GM12872 (cell line): Measurements from ENCODE around the gene MB.

Experiments used
- TF ChIP-seq, protein P1 (sequence below): IDR thresholded peaks from 3 replicates; pipeline ENCODE4 v1.5.1; 2011; ENCODE audit warnings: low read depth, mild to moderate bottlenecking, low read length, moderate library complexity; ENCODE audit not compliant: insufficient read depth

Gene MB

GRCh38 chr22:35567351-35568141 is 49.6 kb downstream of the MB start:
- TF ChIP-seq, protein P1, sequence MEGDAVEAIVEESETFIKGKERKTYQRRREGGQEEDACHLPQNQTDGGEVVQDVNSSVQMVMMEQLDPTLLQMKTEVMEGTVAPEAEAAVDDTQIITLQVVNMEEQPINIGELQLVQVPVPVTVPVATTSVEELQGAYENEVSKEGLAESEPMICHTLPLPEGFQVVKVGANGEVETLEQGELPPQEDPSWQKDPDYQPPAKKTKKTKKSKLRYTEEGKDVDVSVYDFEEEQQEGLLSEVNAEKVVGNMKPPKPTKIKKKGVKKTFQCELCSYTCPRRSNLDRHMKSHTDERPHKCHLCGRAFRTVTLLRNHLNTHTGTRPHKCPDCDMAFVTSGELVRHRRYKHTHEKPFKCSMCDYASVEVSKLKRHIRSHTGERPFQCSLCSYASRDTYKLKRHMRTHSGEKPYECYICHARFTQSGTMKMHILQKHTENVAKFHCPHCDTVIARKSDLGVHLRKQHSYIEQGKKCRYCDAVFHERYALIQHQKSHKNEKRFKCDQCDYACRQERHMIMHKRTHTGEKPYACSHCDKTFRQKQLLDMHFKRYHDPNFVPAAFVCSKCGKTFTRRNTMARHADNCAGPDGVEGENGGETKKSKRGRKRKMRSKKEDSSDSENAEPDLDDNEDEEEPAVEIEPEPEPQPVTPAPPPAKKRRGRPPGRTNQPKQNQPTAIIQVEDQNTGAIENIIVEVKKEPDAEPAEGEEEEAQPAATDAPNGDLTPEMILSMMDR, result no peak

- TF ChIP-seq, protein P1, result no peak
Observed at GRCh38 chr22:35564975-35565867, 51.9 kb downstream of the MB start.

DNA sequence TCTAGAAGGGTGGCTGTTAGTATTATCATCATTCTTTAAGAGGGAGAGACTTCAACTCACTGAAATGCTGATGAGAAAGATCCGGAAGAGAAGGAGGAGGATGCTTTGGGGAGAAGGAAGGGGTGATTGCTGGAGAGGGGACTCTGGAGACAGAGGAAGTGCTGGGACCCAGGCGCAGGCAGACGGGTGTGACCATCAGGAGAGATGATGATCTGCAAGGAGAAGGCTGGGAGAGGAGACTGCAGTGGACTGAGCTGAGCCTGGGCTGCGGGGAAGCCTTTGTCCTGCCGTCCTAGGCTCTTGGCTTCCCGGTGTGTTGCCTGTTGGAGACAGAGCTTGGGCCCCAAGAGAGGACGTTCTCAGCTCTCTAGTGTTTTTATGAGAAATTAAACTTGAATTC is 53.9 kb downstream of the MB start:
- TF ChIP-seq, protein P1, result no peak

DNA sequence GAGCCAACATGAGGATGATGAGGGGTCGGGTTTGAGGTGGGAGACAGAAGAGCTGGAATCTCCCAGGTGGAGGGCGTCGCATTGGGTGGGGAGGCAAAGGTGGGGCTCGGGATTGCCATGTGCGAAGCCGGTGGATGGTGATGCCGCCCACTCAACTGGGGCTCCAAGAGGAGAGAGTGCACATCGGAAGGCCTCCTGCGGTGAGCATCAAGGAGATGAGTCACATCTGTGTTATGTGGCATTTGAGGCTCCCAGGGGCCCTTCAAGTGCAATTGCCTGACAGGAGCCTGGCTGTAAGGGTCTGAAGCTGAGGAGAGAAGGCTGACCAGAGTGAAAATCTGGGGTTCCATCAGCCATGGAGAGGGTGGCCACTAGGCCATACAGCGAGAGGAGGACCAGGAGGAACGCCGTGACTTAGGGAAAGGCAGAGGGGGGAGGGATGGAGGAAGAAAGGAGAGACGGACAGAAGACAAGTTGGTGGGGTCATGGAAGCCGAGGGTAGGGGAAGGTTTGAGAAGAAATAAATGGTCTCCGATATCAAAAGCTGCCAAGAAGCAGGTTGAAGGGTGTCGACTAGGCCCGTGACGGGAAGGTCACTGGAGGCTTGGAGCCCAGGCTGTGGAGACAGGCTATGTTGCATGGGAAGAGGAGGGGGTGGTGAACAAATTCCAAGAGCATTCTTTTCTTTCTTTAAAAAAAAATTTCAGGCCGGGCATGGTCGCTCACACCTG is 55.2 kb downstream of the MB start:
- TF ChIP-seq, protein P1, result no peak

DNA sequence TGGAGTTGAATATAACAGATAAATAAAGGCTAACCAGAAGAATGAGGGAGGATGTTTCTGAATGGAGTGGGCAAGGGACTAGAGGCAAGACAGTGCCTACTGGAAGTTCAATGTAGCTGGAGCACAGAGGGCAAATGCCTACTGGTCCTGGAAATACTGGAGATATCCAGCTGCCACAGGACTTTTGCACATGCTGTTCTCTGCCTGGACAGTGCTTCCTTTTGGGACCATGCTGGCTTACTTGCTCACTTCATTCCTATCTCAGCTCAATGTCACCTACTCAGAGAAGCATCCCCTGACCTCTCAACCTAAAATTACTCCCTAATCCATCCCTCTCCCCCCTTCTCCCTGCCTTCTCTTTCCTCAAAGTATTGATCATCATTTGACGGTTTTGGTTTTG is 56.3 kb downstream of the MB start:
- TF ChIP-seq, protein P1, result no peak

GRCh38 chr22:35560366-35560765 is 56.8 kb downstream of the MB start:
- TF ChIP-seq, protein P1, result no peak
